Skin of body (tissue), 2 donors: ENCODE measurements around the gene COX19. TPM values are rescaled to one million over a fixed set of nuclear protein-coding genes. Genes with fewer than 3 reads are reported as not detected.
"Not testable (repeated sequence)": the region's sequence is repeated elsewhere in the genome, so short reads cannot be mapped to it uniquely, and the experiment has no call there.

ENCODE experiments used
- DNase-seq: peaks from one replicate; lab custom pipeline; 2025; lab: John Stamatoyannopoulos, UW
- total RNA-seq: library from RNA; depleted of rRNA; stranded (reverse); fragments of >200 nt; gene quantifications from one replicate; pipeline ENCODE4 v1.2.3, GENCODE V29; 2014

The COX19 gene
- total RNA-seq, 1 donor from 2014 or later: 13.3 TPM

DNA sequence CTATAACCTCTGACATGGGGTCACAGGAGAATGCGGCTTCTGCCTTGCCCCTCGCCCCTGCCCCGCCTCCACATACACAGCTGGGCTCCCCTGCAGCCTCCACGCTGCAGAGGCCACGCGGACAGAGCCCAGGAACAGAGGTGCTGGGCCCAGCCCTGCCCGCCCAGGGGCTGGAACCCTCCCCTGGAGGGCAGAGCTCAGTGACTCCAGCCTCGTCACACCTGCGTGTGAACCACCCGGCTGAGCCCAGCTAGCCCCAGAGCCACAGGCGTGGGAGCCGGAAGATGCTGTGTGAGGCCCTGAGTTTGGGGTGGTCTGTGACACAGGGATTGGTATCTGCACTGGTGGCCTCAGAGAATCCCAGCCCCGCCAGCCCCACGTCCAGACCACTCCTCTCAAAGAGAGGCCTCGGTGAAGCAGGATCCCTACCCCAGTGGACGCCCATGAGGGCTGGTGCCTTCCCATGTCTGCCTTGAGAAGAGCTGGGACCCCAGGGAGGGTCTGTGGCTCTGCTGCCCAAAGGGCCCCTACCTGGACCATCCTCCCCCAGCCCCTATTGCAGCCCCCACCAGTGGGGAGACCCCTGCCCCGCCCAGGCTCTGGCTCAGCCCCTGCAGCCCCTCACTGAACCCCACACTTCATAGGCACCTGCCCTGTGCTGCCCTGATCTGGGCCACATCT, 12.8 kb downstream of the COX19 start:
- DNase-seq: no peak

DNA sequence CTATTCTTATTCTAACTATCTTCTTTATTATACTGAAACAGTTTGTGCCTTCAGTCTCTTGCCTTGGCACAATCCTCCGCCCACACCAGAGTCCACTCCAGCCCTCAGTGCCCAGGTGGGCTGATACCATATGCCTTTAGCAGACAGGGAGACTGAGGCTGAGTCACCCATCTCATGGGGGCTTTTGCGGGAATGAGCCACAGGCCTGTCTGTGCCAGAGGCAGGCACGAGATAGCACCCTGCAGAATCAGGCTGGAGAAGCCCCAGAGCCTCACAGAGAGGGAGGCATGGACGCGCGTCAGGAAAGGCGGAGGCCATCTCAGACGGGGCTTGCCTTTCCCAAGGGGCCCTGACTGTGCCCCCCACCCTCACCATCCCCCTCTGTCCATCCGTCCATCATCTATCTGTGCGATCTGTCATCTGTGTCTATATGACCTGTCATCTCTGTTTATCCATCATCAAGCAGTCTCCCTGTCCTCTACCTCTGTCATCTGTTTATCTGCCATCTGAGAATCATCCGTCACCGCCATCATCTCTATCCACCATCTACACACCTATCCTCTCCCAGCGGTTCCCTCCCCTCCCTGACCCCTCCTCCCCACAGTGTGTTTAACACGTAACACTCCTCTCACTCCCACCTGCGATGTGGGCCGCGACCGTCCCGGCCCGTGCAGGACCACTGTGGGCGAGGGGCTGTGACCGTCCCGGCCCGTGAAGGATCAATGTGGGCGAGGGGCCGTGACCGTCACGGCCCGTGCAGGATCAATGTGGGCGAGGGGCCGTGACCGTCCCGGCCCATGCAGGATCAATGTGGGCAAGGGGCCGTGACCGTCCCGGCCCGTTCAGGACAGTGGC, 13.6 kb downstream of the COX19 start:
- DNase-seq: no peak

DNA sequence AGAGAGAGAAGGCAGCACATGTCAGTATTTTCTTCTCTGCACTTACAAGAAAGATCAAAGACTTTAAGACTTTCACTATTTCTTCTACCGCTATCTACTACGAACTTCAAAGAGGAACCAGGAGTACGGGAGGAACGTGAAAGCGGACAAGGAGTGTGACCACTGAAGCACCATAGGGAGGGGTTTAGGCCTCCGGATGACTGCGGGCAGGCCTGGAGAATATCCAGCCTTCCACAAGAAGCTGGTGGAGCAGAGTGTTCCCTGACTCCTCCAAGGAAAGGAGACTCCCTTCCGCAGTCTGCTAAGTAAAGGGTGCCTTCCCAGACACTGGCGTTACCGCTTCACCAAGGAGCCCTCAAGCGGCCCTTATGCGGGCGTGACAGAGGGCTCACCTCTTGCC, 14.4 kb downstream of the COX19 start:
- DNase-seq: not testable (repeated sequence)

DNA sequence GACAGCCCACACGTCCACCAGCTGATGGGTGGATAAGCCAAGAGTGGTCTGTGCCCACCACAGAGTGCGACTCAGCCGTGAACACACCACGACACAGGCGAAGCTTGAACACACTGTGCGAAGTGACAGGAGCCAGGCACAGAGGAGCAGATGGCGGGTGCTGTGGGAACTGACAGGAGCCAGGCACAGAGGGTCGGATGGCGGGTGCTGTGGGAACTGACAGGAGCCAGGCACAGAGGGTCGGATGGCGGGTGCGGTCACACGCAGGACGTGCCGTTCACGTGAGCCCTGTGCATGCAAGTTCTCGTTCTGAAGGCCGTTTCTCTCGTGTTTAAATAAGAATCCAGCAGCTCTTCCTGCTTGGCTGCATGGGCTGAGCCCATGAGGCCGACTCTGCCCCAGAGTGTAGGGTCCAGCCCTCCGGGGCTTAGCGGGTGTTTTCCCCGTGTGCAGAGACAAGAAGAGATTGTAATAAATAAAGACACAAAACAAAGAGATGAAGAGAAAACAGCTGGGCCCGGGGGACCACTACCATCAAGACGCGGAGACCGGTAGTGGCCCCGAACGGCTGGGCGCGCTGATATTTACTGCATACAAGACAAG, 15.0 kb downstream of the COX19 start:
- DNase-seq: no peak

DNA sequence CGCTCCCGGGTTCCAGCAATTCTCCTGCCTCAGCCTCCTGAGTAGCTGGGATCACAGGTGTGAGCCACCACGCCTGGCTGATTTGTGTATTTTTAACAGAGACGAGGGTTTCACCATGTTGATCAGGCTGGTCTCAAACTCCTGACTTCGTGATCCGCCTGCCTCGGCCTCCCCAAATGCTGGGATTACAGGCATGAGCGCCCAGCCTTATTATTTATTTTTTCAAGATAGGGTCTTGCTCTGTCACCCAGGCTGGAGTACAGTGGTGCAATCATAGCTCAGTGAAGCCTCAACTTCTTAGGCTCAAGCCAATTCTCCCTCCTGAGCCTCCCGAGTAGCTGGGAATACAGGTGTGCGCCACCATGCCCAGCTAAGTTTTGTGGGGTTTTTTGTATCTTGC, 15.6 kb downstream of the COX19 start:
- not testable (repeated sequence) for DNase-seq

GRCh38 chr7:959271-959670, 16.1 kb downstream of the COX19 start:
- DNase-seq: no peak

- no peak for DNase-seq
Observed at GRCh38 chr7:958221-959200, 16.8 kb downstream of the COX19 start.

- no peak for DNase-seq
Observed at GRCh38 chr7:957418-958220, 17.7 kb downstream of the COX19 start.

DNA sequence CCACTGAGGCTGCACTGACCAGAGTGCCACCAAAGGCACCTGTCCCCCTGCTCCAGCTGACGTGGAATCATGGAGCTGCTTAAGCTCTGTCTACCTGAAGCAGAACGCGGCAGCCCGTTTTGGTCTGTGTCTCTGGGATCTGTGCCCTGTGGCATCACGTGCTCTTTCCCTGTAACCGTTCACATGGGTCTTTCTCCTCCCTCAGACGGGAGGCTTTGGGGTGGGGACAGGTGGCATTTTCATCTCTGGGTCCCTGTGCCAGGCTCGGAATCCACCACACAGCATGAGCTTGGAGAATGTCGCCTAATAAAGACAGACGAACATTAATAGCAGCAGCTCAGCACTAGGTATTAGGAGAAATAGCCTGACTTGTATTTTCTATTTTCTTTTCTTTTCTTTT, 19.3 kb downstream of the COX19 start:
- DNase-seq: no peak

- DNase-seq: no peak
Observed at GRCh38 chr7:954330-955238, 20.8 kb downstream of the COX19 start, which contains the start of gene ADAP1. Gene ADAP1, minus strand, starts transcription at chr7:954680. Its CDS starts 203 bp downstream, at chr7:954477.

GRCh38 chr7:953547-954327, 21.6 kb downstream of the COX19 start:
- DNase-seq: no peak

GRCh38 chr7:952548-953441, 22.6 kb downstream of the COX19 start:
- DNase-seq: no peak

GRCh38 chr7:951881-952547, 23.3 kb downstream of the COX19 start:
- no peak for DNase-seq

DNA sequence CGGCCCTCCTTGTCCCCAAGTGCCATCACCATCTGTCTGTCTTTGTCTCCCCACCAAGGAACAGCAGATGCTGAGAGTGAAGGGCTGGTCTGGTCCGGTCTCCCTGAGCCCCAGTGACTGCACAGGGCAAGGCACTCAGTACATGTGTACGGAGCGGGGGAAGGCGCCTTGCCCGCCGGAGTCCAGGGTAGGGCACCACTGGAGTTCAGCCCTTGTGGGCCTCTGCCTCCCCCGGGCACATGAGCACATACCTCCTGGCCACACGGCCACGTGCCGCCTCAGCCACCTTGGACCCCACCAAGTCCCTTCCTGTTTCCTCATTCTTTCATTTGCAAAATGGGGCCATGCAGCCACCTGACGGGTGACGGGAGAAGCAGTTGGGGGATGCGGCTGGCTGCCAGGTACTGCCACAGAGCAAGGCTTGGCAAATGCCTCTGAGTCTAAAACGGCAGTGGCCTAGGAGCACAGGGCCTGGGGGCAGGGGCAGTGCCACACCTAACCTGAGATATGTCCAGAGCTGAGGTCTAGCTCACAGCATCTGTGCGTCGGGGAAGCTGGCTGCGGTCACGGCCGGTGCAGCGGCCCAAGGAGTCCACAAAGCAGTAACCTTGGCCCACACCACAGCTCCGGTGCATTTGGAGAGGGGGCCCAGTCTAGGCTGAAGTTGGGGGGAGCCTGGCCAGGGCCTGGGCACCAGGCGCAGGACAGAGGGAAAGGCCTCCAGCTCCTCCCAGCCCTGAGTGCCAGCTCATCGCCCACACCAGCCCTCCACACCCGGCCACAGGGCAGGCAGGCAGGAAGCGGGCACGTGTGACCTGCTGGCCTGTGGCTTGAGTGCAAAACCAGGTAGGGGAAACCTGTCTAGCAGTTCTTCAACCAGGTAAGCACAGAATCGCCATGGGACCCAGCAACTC, 26.1 kb downstream of the COX19 start:
- DNase-seq: no peak

DNA sequence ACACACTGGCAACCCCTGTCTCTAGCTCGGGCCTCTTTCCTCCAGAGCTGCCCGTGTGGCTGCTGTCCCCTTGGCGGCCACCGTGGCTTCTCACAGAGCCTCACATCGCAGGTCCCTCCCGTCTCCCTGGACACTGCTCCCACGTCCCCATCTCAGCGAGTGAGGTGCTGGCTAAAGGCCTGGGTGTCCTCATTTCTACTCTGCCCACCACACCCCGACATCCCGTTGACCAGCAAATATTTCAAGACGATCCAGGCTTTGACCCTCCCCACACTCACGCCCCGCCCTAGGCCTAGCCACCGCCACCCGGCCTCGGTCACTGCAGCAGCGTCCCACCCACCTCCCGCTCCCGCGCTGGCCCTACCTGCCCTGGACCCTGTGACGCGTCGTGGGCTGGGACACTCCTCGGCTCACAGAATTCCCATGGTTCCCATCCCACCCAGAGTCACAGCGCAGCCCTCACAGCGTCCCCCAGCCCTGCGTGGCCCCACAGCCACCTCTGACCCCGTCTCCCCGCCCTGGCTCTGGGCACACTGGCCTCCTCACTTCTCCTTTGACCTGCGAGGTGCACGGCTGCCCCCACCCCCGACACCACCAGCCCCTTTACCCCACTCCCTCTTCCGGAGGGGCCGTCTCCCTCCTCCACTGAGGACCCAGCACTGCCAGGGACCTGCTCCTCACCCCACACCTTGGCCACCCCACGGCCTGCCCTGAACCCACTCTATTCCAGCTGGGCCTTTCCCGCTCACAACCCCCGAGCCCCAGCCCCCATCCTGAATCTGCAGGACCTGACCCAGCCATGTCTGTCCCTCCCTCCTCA, 27.7 kb downstream of the COX19 start:
- no peak for DNase-seq
